HEK293 (cell line): ENCODE measurements around the gene ASF1B.
A peak's percentile ranks its signal among the peaks of the same experiment; 100 is the strongest.

Experiments used
- CTCF ChIA-PET: fragments of 350-600 bp; formaldehyde crosslinking; extraction: SDS; loops from one replicate; lab custom pipeline; 2021; ENCODE audit warnings: antibody characterized with exemption; lab: Yijun Ruan, JAX
- POLR2A ChIA-PET: fragments of 300-600 bp; formaldehyde crosslinking; extraction: SDS; loops from one replicate; lab custom pipeline; 2020; ENCODE audit warnings: antibody characterized with exemption, inconsistent platforms; lab: Yijun Ruan, JAX
- H3K27ac ChIP-seq: fragments of 200-500 bp; sonication (Bioruptor generic); 2 replicates; pipeline ENCODE4 v1.5.1; 2014; ENCODE audit warnings: low read depth, low read length, control low read depth, inconsistent platforms; ENCODE audit errors: extremely low read depth
- H3K36me3 ChIP-seq, 2 experiments: fragments of 200-500 bp in 1 of 2; sonication (Bioruptor generic) in 1 of 2; 1 replicate in 1 of 2; 2 replicates in 1 of 2; pipeline ENCODE4 v1.5.1; 2014 to 2017; ENCODE audit warnings: inconsistent platforms in 2 of 2, low read length in 2 of 2; ENCODE audit not compliant: control insufficient read depth in 2 of 2, insufficient read depth in 1 of 2
- H3K4me1 ChIP-seq: fragments of 200-500 bp; sonication (Bioruptor generic); 2 replicates; pipeline ENCODE4 v1.5.1; 2014; ENCODE audit warnings: mild to moderate bottlenecking, low read length, inconsistent platforms; ENCODE audit not compliant: control insufficient read depth, insufficient read depth
- H3K4me3 ChIP-seq: 2 replicates; pipeline ENCODE4 v1.5.1; 2011; ENCODE audit warnings: low read depth, mild to moderate bottlenecking, control low read depth, low read length, moderate library complexity
- H3K9me3 ChIP-seq: fragments of 200-500 bp; sonication (Bioruptor generic); 2 replicates; pipeline ENCODE4 v1.5.1; 2014; ENCODE audit warnings: low read depth, low read length, inconsistent platforms; ENCODE audit not compliant: control insufficient read depth, insufficient read depth
- HOXA7 ChIP-seq: sonication (generic); formaldehyde crosslinking; IDR thresholded peaks from 2 replicates; pipeline ENCODE4 v1.8.1; 2022; ENCODE audit warnings: missing genetic modification reagents, borderline replicate concordance
- KLF10 ChIP-seq: fragments of 450-650 bp; IDR thresholded peaks from 2 replicates; pipeline ENCODE4 v1.5.1; 2018; ENCODE audit warnings: missing biosample characterization, mild to moderate bottlenecking, missing genetic modification characterization
- KLF16 ChIP-seq: fragments of 450-650 bp; formaldehyde crosslinking; IDR thresholded peaks from 2 replicates; pipeline ENCODE4 v1.5.1; 2017; ENCODE audit warnings: missing biosample characterization, missing genetic modification characterization
- KLF17 ChIP-seq: fragments of 450-650 bp; formaldehyde crosslinking; IDR thresholded peaks from 2 replicates; pipeline ENCODE4 v1.5.1; 2016; ENCODE audit warnings: missing biosample characterization, missing genetic modification characterization
- KLF7 ChIP-seq: fragments of 450-650 bp; formaldehyde crosslinking; IDR thresholded peaks from 2 replicates; pipeline ENCODE4 v1.5.1; 2016; ENCODE audit warnings: missing biosample characterization, missing genetic modification characterization, borderline replicate concordance
- KLF8 ChIP-seq: fragments of 450-650 bp; formaldehyde crosslinking; IDR thresholded peaks from 2 replicates; pipeline ENCODE4 v1.5.1; 2016; ENCODE audit warnings: missing biosample characterization, missing genetic modification characterization
- PRDM4 ChIP-seq: fragments of 450-650 bp; formaldehyde crosslinking; IDR thresholded peaks from 2 replicates; pipeline ENCODE4 v1.5.1; 2017; ENCODE audit warnings: missing biosample characterization, missing genetic modification characterization
- SCRT2 ChIP-seq: fragments of 450-650 bp; formaldehyde crosslinking; IDR thresholded peaks from 2 replicates; pipeline ENCODE4 v1.5.1; 2016; ENCODE audit warnings: missing biosample characterization, missing genetic modification characterization
- TRIM28 ChIP-seq: IDR thresholded peaks from 2 replicates; pipeline ENCODE4 v1.6.1; 2011; ENCODE audit warnings: low read length, control low read depth, borderline replicate concordance
- ZBTB20 ChIP-seq: fragments of 450-650 bp; formaldehyde crosslinking; IDR thresholded peaks from 2 replicates; pipeline ENCODE4 v1.5.1; 2016; ENCODE audit warnings: missing biosample characterization, missing genetic modification characterization
- ZBTB7A ChIP-seq: fragments of 450-650 bp; formaldehyde crosslinking; IDR thresholded peaks from 2 replicates; pipeline ENCODE4 v1.5.1; 2016; ENCODE audit warnings: low read depth, missing biosample characterization, missing genetic modification characterization
- ZNF169 ChIP-seq: fragments of 450-650 bp; formaldehyde crosslinking; IDR thresholded peaks from 2 replicates; pipeline ENCODE4 v1.5.1; 2016; ENCODE audit warnings: missing biosample characterization, missing genetic modification characterization
- ZNF18 ChIP-seq: fragments of 450-650 bp; formaldehyde crosslinking; IDR thresholded peaks from 2 replicates; pipeline ENCODE4 v1.5.1; 2016; ENCODE audit warnings: missing biosample characterization, missing genetic modification characterization
- ZNF2 ChIP-seq: fragments of 450-650 bp; formaldehyde crosslinking; IDR thresholded peaks from 2 replicates; pipeline ENCODE4 v1.5.1; 2016; ENCODE audit warnings: missing biosample characterization, missing genetic modification characterization
- ZNF202 ChIP-seq: fragments of 450-650 bp; formaldehyde crosslinking; IDR thresholded peaks from 2 replicates; pipeline ENCODE4 v1.5.1; 2016; ENCODE audit warnings: missing biosample characterization, missing genetic modification characterization, borderline replicate concordance
- ZNF449 ChIP-seq: fragments of 450-650 bp; formaldehyde crosslinking; IDR thresholded peaks from 2 replicates; pipeline ENCODE4 v1.5.1; 2017; ENCODE audit warnings: missing biosample characterization, mild to moderate bottlenecking, missing genetic modification characterization, moderate library complexity
- ZNF701 ChIP-seq: fragments of 450-650 bp; formaldehyde crosslinking; IDR thresholded peaks from 2 replicates; pipeline ENCODE4 v1.5.1; 2016; ENCODE audit warnings: missing biosample characterization, missing genetic modification characterization
- ZNF785 ChIP-seq: fragments of 450-650 bp; formaldehyde crosslinking; IDR thresholded peaks from 2 replicates; pipeline ENCODE4 v1.5.1; 2016; ENCODE audit warnings: missing biosample characterization, missing genetic modification characterization
- ZSCAN16 ChIP-seq: fragments of 450-650 bp; formaldehyde crosslinking; IDR thresholded peaks from 2 replicates; pipeline ENCODE4 v1.5.1; 2016; ENCODE audit warnings: missing biosample characterization, missing genetic modification characterization
- TF ChIP-seq, protein P1 (sequence below): fragments of 450-650 bp; formaldehyde crosslinking; IDR thresholded peaks from 2 replicates; pipeline ENCODE4 v1.5.1; 2016; ENCODE audit warnings: missing biosample characterization, missing genetic modification characterization
- TF ChIP-seq, protein P2 (sequence below): fragments of 450-650 bp; formaldehyde crosslinking; IDR thresholded peaks from 2 replicates; pipeline ENCODE4 v1.5.1; 2016; ENCODE audit warnings: missing biosample characterization, missing genetic modification characterization, borderline replicate concordance

ASF1B gene

GRCh38 chr19:14135985-14136508 is 342 bp downstream of the ASF1B start (continued):
- peak; percentile 94 for TF ChIP-seq ZBTB7A (tag by site-specific recombination)
- TF ChIP-seq ZNF701 (tag by site-specific recombination): 0 out of 2 replicates have a peak, but pooled peaks have one; percentile 34
- TF ChIP-seq KLF16 (tag by site-specific recombination): peak; percentile 84
- no peak for TF ChIP-seq KLF10 (tag by site-specific recombination)
- TF ChIP-seq, protein P1, sequence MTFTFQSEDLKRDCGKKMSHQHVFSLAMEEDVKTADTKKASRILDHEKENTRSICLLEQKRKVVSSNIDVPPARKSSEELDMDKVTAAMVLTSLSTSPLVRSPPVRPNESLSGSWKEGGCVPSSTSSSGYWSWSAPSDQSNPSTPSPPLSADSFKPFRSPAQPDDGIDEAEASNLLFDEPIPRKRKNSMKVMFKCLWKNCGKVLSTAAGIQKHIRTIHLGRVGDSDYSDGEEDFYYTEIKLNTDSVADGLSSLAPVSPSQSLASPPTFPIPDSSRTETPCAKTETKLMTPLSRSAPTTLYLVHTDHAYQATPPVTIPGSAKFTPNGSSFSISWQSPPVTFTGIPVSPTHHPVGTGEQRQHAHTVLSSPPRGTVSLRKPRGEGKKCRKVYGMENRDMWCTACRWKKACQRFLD (tag by site-specific recombination): peak; percentile 70; the same call in 1 of the 2 replicates
- TF ChIP-seq KLF17 (tag by site-specific recombination): peak; percentile 60; the same call in 1 of the 2 replicates
- TF ChIP-seq KLF7: peak; percentile 30; the same call in 1 of the 2 replicates
- 0 out of 2 replicates have a peak, but pooled peaks have one; percentile 60 for TF ChIP-seq ZNF169 (tag by site-specific recombination)
- TF ChIP-seq, protein P2, sequence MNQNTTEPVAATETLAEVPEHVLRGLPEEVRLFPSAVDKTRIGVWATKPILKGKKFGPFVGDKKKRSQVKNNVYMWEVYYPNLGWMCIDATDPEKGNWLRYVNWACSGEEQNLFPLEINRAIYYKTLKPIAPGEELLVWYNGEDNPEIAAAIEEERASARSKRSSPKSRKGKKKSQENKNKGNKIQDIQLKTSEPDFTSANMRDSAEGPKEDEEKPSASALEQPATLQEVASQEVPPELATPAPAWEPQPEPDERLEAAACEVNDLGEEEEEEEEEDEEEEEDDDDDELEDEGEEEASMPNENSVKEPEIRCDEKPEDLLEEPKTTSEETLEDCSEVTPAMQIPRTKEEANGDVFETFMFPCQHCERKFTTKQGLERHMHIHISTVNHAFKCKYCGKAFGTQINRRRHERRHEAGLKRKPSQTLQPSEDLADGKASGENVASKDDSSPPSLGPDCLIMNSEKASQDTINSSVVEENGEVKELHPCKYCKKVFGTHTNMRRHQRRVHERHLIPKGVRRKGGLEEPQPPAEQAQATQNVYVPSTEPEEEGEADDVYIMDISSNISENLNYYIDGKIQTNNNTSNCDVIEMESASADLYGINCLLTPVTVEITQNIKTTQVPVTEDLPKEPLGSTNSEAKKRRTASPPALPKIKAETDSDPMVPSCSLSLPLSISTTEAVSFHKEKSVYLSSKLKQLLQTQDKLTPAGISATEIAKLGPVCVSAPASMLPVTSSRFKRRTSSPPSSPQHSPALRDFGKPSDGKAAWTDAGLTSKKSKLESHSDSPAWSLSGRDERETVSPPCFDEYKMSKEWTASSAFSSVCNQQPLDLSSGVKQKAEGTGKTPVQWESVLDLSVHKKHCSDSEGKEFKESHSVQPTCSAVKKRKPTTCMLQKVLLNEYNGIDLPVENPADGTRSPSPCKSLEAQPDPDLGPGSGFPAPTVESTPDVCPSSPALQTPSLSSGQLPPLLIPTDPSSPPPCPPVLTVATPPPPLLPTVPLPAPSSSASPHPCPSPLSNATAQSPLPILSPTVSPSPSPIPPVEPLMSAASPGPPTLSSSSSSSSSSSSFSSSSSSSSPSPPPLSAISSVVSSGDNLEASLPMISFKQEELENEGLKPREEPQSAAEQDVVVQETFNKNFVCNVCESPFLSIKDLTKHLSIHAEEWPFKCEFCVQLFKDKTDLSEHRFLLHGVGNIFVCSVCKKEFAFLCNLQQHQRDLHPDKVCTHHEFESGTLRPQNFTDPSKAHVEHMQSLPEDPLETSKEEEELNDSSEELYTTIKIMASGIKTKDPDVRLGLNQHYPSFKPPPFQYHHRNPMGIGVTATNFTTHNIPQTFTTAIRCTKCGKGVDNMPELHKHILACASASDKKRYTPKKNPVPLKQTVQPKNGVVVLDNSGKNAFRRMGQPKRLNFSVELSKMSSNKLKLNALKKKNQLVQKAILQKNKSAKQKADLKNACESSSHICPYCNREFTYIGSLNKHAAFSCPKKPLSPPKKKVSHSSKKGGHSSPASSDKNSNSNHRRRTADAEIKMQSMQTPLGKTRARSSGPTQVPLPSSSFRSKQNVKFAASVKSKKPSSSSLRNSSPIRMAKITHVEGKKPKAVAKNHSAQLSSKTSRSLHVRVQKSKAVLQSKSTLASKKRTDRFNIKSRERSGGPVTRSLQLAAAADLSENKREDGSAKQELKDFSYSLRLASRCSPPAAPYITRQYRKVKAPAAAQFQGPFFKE (tag by site-specific recombination): 0 out of 2 replicates have a peak, but pooled peaks have one; percentile 38
- peak; percentile 70; the same call in 1 of the 2 replicates for TF ChIP-seq ZNF2 (tag by site-specific recombination)
- no peak for TF ChIP-seq ZNF202 (tag by site-specific recombination)
- TF ChIP-seq ZSCAN16: no peak
- 0 out of 2 replicates have a peak, but pooled peaks have one; percentile 14 for TF ChIP-seq ZNF18 (tag by site-specific recombination)

DNA sequence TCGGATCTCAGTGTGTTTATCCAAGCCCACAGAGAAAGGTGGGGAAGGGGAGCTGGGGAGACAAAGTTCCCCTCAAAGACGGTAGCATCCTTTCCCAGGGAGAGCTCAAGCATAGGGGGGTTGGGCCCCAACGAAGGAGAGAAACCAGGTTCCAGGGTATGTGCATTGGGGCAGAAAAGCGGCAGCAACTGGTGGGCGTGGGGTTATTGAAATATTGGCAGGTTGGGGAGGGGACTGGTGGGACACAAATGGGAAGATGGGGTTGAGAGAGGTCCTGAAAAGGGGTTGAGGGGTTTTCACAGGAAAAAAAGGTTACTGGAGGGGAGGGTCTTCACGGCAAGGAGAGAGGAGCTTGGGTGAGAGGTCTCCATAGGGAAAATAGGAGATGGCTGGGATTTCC is 1.0 kb downstream of the ASF1B start:
- Histone ChIP-seq H3K4me3 (peak overlapping the region; percentile 90), H3K9me3 (no peaks in the 10 kb centered on the region), H3K27ac (no peak overlapping the region), H3K4me1 (no peaks in the 10 kb centered on the region), H3K36me3 (peaks cover 4 to 12% of the 10 kb centered on the region in 2 experiments; a peak in 2 of 3 replicates)
- CTCF ChIA-PET: interaction anchor here (0.6 to 3.8 kb wide), 7 partner anchors 20 to 985 kb away, joined by 3 to 26 read pairs (median 8); no protein-coding TSS in a partner anchor
- POLR2A ChIA-PET: interaction anchor here (0.6 to 2.8 kb wide), 7 partner anchors 10 to 1017 kb away, joined by 3 to 64 read pairs (median 4); partner anchors contain the start of genes DNAJB1, NACC1 and PRKACA
- TF ChIP-seq ZNF785 (tag by site-specific recombination): no peak
- TF ChIP-seq ZNF449 (tag by site-specific recombination): no peak
- no peak for TF ChIP-seq ZSCAN16
- no peak for TF ChIP-seq KLF8 (tag by site-specific recombination)
- no peak for TF ChIP-seq TRIM28
- no peak for TF ChIP-seq HOXA7 (CRISPR knock-in tag)
- TF ChIP-seq SCRT2 (tag by site-specific recombination): peak; percentile 97
- peak; percentile 66 for TF ChIP-seq ZBTB20 (tag by site-specific recombination)
- TF ChIP-seq PRDM4 (tag by site-specific recombination): no peak
